ENCODE results near the gene DHX35.

The DHX35 gene

GRCh38 chr20:39032997-39033396 is 70.9 kb downstream of the DHX35 start:
- DNase-seq, result no peak

GRCh38 chr20:39036011-39036410 is 73.9 kb downstream of the DHX35 start:
- no peak for DNase-seq

GRCh38 chr20:39036851-39037250 is 74.7 kb downstream of the DHX35 start:
- DNase-seq, result no peak

- no peak for DNase-seq
These were observed 75.9 kb downstream of the DHX35 start for GRCh38 chr20:39038047-39038446.

- peak; percentile 12 for DNase-seq
These were observed 76.4 kb downstream of the DHX35 start for GRCh38 chr20:39038495-39038894.

- DNase-seq, result no peak
These were observed 77.1 kb downstream of the DHX35 start for GRCh38 chr20:39039261-39039660.

- DNase-seq, result no peak
These were observed 78.0 kb downstream of the DHX35 start for GRCh38 chr20:39040116-39040515.

- no peak for DNase-seq
These were observed 78.9 kb downstream of the DHX35 start for GRCh38 chr20:39041067-39041466.

- DNase-seq, result no peak
These were observed 80.4 kb downstream of the DHX35 start for GRCh38 chr20:39042279-39043150.

- DNase-seq, result no peak
These were observed 82.4 kb downstream of the DHX35 start for GRCh38 chr20:39044501-39044900.

- no peak for DNase-seq
These were observed 83.5 kb downstream of the DHX35 start for GRCh38 chr20:39045676-39046075.

GRCh38 chr20:39047417-39047985 is 85.4 kb downstream of the DHX35 start:
- no peak for DNase-seq

- DNase-seq, result peak; percentile 20
These were observed 86.0 kb downstream of the DHX35 start for GRCh38 chr20:39048000-39048696.

- no peak for DNase-seq
These were observed 87.0 kb downstream of the DHX35 start for GRCh38 chr20:39049148-39049547.

- DNase-seq, result peak; percentile 50
These were observed 87.8 kb downstream of the DHX35 start for GRCh38 chr20:39049684-39050554.

- no peak for DNase-seq
These were observed 88.4 kb downstream of the DHX35 start for GRCh38 chr20:39050555-39050902.

GRCh38 chr20:39052676-39053075 is 90.5 kb downstream of the DHX35 start:
- no peak for DNase-seq

GRCh38 chr20:39057143-39057542 is 95.0 kb downstream of the DHX35 start:
- DNase-seq, result no peak

GRCh38 chr20:39057911-39058310 is 95.8 kb downstream of the DHX35 start:
- DNase-seq, result no peak

GRCh38 chr20:39059036-39059435 is 96.9 kb downstream of the DHX35 start:
- DNase-seq, result no peak

GRCh38 chr20:39066471-39067242 is 104.5 kb downstream of the DHX35 start:
- no peak for DNase-seq

- DNase-seq, result no peak
These were observed 105.5 kb downstream of the DHX35 start for GRCh38 chr20:39067526-39068216.

All from NCI-H526 treated with DMSO at 0.1 percent for 48 hours (cell line).